HEK293 (cell line): ENCODE results near the gene TBP.

ENCODE experiments used
- ZNF174 ChIP-seq: fragments of 450-650 bp; formaldehyde crosslinking; IDR thresholded peaks from 2 replicates; pipeline ENCODE4 v1.5.0; 2017; ENCODE audit warnings: missing biosample characterization, mild to moderate bottlenecking, missing genetic modification characterization
- ZNF341 ChIP-seq: fragments of 450-650 bp; formaldehyde crosslinking; IDR thresholded peaks from 2 replicates; pipeline ENCODE4; 2016; ENCODE audit warnings: low read depth, missing biosample characterization, missing genetic modification characterization
- ZNF561 ChIP-seq: fragments of 450-650 bp; IDR thresholded peaks from 2 replicates; pipeline ENCODE4 v1.5.1; 2018; ENCODE audit warnings: missing biosample characterization, missing genetic modification characterization, borderline replicate concordance
- TF ChIP-seq, protein P1 (sequence below): fragments of 450-650 bp; formaldehyde crosslinking; IDR thresholded peaks from 2 replicates; pipeline ENCODE4 v1.5.1; 2016; ENCODE audit warnings: missing biosample characterization, missing genetic modification characterization

DNA sequence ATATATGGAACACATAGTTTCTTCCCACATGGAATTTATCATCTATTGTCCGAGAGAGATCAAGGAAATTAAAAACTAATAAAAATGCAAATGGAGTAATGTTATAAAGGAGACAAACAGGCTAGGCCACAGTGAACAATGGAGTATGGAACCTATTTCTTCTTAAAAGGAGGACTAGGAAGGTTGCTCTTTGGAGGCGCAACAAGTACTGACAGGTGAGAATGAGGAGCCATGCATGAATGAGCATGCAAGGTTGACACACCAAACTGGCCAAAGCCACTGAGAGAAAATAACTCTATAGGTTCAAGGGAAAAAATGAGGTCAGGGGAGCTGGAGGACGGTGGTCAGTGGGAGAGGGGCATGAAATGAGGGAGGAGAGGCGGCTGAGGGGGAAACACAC lies 41.9 kb upstream of the TBP start:
- no peak for TF ChIP-seq ZNF341 (tag by site-specific recombination)
- TF ChIP-seq, protein P1, sequence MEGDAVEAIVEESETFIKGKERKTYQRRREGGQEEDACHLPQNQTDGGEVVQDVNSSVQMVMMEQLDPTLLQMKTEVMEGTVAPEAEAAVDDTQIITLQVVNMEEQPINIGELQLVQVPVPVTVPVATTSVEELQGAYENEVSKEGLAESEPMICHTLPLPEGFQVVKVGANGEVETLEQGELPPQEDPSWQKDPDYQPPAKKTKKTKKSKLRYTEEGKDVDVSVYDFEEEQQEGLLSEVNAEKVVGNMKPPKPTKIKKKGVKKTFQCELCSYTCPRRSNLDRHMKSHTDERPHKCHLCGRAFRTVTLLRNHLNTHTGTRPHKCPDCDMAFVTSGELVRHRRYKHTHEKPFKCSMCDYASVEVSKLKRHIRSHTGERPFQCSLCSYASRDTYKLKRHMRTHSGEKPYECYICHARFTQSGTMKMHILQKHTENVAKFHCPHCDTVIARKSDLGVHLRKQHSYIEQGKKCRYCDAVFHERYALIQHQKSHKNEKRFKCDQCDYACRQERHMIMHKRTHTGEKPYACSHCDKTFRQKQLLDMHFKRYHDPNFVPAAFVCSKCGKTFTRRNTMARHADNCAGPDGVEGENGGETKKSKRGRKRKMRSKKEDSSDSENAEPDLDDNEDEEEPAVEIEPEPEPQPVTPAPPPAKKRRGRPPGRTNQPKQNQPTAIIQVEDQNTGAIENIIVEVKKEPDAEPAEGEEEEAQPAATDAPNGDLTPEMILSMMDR (tag by site-specific recombination), result no peak
- no peak for TF ChIP-seq ZNF561 (tag by site-specific recombination)
- TF ChIP-seq ZNF174 (tag by site-specific recombination), result no peak
